HG02588 (cell line): ENCODE measurements around the gene SEMA3E.

Experiments
- ATAC-seq: cut with Tn5 transposase; IDR thresholded peaks from one replicate; pipeline ENCODE4 v1.9.1; 2021; ENCODE audit warnings: mild to moderate bottlenecking, moderate library complexity; ENCODE audit not compliant: unreplicated experiment

SEMA3E gene

GRCh38 chr7:83643012-83643411, 5.9 kb downstream of the SEMA3E start:
- no peak for ATAC-seq

GRCh38 chr7:83640731-83641537, 8.0 kb downstream of the SEMA3E start:
- ATAC-seq: no peak

GRCh38 chr7:83640240-83640639, 8.7 kb downstream of the SEMA3E start:
- ATAC-seq: no peak

GRCh38 chr7:83633516-83633915, 15.4 kb downstream of the SEMA3E start:
- ATAC-seq: no peak

- ATAC-seq: no peak
These were observed 19.6 kb downstream of the SEMA3E start for GRCh38 chr7:83629117-83629880.

GRCh38 chr7:83617858-83618257, 31.1 kb downstream of the SEMA3E start:
- no peak for ATAC-seq

GRCh38 chr7:83614112-83614511, 34.8 kb downstream of the SEMA3E start:
- ATAC-seq: no peak

- no peak for ATAC-seq
These were observed 35.7 kb downstream of the SEMA3E start for GRCh38 chr7:83613232-83613631.

GRCh38 chr7:83611776-83612175, 37.2 kb downstream of the SEMA3E start:
- ATAC-seq: no peak

GRCh38 chr7:83610649-83611304, 38.2 kb downstream of the SEMA3E start:
- ATAC-seq: no peak

GRCh38 chr7:83608716-83609115, 40.2 kb downstream of the SEMA3E start:
- ATAC-seq: no peak

- no peak for ATAC-seq
These were observed 45.3 kb downstream of the SEMA3E start for GRCh38 chr7:83603649-83604048.

GRCh38 chr7:83599131-83599530, 49.8 kb downstream of the SEMA3E start:
- no peak for ATAC-seq

GRCh38 chr7:83593921-83594475, 54.9 kb downstream of the SEMA3E start:
- ATAC-seq: no peak

GRCh38 chr7:83588602-83589240, 60.2 kb downstream of the SEMA3E start:
- ATAC-seq: no peak

GRCh38 chr7:83586281-83586680, 62.7 kb downstream of the SEMA3E start:
- no peak for ATAC-seq

- ATAC-seq: no peak
These were observed 67.1 kb downstream of the SEMA3E start for GRCh38 chr7:83581667-83582435.

GRCh38 chr7:83579740-83580139, 69.2 kb downstream of the SEMA3E start:
- no peak for ATAC-seq

- ATAC-seq: no peak
These were observed 73.5 kb downstream of the SEMA3E start for GRCh38 chr7:83575436-83575835.

- no peak for ATAC-seq
These were observed 74.3 kb downstream of the SEMA3E start for GRCh38 chr7:83574616-83575015.
